OCI-LY3 (cell line): ENCODE results near the gene RNF227.

Experiments
- H2AFZ ChIP-seq: fragments of 200-600, 300-600 bp; shearing (Covaris generic); 2 replicates; pipeline ENCODE4 v1.6.0; 2014; ENCODE audit warnings: antibody characterized with exemption, low read depth, low read length
- H3K27ac ChIP-seq: fragments of 200-600, 300-600 bp; sonication (generic); 2 replicates; pipeline ENCODE4 v1.5.1; 2014; ENCODE audit warnings: mild to moderate bottlenecking, low read length, moderate library complexity, mixed read lengths
- H3K27me3 ChIP-seq: fragments of 200-600, 300-600 bp; sonication (generic); 2 replicates; pipeline ENCODE4 v1.6.1; 2014; ENCODE audit warnings: low read depth, low read length, mixed read lengths
- H3K36me3 ChIP-seq: fragments of 200-600, 300-600 bp; sonication (generic); replicated peaks from 2 replicates; pipeline ENCODE3; 2014; ENCODE audit warnings: low read depth, low read length, mixed read lengths
- H3K4me1 ChIP-seq: fragments of 300-600, 200-600 bp; sonication (generic); 2 replicates; pipeline ENCODE4 v1.6.1; 2014; ENCODE audit warnings: low read length, mixed read lengths
- H3K4me2 ChIP-seq: fragments of 200-600, 300-600 bp; sonication (generic); 2 replicates; pipeline ENCODE4 v1.6.1; 2014; ENCODE audit warnings: low read length, mixed read lengths
- H3K4me3 ChIP-seq: fragments of 300-600, 200-600 bp; sonication (generic); 2 replicates; pipeline ENCODE4 v1.5.1; 2014; ENCODE audit warnings: antibody characterized with exemption, mild to moderate bottlenecking, low read length, moderate library complexity
- H3K79me2 ChIP-seq: fragments of 300-600, 200-600 bp; shearing (Covaris generic); 2 replicates; pipeline ENCODE4 v1.6.1; 2014; ENCODE audit warnings: mild to moderate bottlenecking, low read length, mixed read lengths
- H3K9ac ChIP-seq: fragments of 300-600, 200-600 bp; shearing (Covaris generic); 2 replicates; pipeline ENCODE4 v1.6.0; 2014; ENCODE audit warnings: mild to moderate bottlenecking, low read length, moderate library complexity
- H3K9me3 ChIP-seq: fragments of 200-600, 300-600 bp; shearing (Covaris generic); 2 replicates; pipeline ENCODE4 v1.6.1; 2014; ENCODE audit warnings: low read length, mixed read lengths; ENCODE audit not compliant: insufficient read depth
- H4K20me1 ChIP-seq: fragments of 200-600, 300-600 bp; sonication (generic); 2 replicates; pipeline ENCODE4 v1.6.1; 2016; ENCODE audit warnings: low read length, mixed read lengths; ENCODE audit not compliant: insufficient read depth
- EZH2phosphoT487 ChIP-seq: fragments of 200-600 bp; shearing (Covaris generic); IDR thresholded peaks from 2 replicates; pipeline ENCODE4 v1.6.1; 2018; ENCODE audit warnings: antibody characterized with exemption, mixed run types, low read depth
- TF ChIP-seq, protein P1 (sequence below): fragments of 200-600, 300-600 bp; sonication (generic); IDR thresholded peaks from 2 replicates; pipeline ENCODE4 v1.5.1; 2014; ENCODE audit warnings: antibody characterized with exemption, low read length, low read depth

RNF227 gene

GRCh38 chr17:7910281-7910680, 5.8 kb downstream of the RNF227 start:
- no peak overlapping the region for H3K9ac ChIP-seq
- H3K4me3 ChIP-seq: no peak overlapping the region
- no peak overlapping the region for H2AFZ ChIP-seq
- no peaks in the 10 kb centered on the region for H4K20me1 ChIP-seq
- H3K4me1 ChIP-seq: peaks cover 7% of the 10 kb centered on the region; the same call in 1 of the 2 replicates
- H3K36me3 ChIP-seq: peaks cover 2% of the 10 kb centered on the region
- TF ChIP-seq, protein P1, sequence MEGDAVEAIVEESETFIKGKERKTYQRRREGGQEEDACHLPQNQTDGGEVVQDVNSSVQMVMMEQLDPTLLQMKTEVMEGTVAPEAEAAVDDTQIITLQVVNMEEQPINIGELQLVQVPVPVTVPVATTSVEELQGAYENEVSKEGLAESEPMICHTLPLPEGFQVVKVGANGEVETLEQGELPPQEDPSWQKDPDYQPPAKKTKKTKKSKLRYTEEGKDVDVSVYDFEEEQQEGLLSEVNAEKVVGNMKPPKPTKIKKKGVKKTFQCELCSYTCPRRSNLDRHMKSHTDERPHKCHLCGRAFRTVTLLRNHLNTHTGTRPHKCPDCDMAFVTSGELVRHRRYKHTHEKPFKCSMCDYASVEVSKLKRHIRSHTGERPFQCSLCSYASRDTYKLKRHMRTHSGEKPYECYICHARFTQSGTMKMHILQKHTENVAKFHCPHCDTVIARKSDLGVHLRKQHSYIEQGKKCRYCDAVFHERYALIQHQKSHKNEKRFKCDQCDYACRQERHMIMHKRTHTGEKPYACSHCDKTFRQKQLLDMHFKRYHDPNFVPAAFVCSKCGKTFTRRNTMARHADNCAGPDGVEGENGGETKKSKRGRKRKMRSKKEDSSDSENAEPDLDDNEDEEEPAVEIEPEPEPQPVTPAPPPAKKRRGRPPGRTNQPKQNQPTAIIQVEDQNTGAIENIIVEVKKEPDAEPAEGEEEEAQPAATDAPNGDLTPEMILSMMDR: no peak
- no peak overlapping the region for H3K27ac ChIP-seq
- H3K79me2 ChIP-seq: no peaks in the 10 kb centered on the region
- H3K9me3 ChIP-seq: no peaks in the 10 kb centered on the region
- no peaks in the 10 kb centered on the region for H3K27me3 ChIP-seq
- H3K4me2 ChIP-seq: no peak overlapping the region

DNA sequence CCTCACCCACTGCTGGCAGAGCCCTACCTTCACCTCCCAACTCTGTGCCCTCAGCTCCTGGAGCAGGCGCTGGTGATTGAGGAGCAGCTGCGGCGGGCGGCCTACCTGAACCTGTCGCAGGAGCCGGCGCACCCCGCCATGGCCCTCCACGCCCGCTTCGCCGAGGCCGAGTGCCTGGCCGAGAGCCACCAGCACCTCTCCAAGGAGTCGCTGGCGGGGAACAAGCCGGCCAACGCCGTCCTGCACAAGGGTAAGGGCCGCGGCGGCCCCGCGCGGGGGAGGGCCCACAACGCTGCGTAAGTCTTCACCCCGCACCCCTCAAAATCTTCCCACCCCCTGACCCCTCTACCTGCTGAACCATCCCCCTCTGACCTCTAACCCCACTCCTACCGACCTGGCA, 7.0 kb downstream of the RNF227 start:
- Histone ChIP-seq H3K27ac (no peak overlapping the region), H3K4me1 (no peaks in the 10 kb centered on the region; the same call in 1 of the 2 replicates), H3K4me3 (no peak overlapping the region), H3K9ac (no peak overlapping the region), H2AFZ (no peak overlapping the region), H3K79me2 (no peaks in the 10 kb centered on the region), H3K9me3 (no peaks in the 10 kb centered on the region), H3K27me3 (no peaks in the 10 kb centered on the region), H4K20me1 (no peaks in the 10 kb centered on the region), H3K36me3 (peaks cover 2% of the 10 kb centered on the region), H3K4me2 (no peak overlapping the region)
- no peak for TF ChIP-seq EZH2phosphoT487
- TF ChIP-seq, protein P1: no peak

GRCh38 chr17:7903154-7904103, 12.7 kb downstream of the RNF227 start:
- Histone ChIP-seq H3K79me2 (no peaks in the 10 kb centered on the region), H3K27ac (no peak overlapping the region), H4K20me1 (no peaks in the 10 kb centered on the region), H3K27me3 (no peaks in the 10 kb centered on the region), H3K36me3 (peaks cover 24% of the 10 kb centered on the region), H3K4me2 (no peak overlapping the region), H2AFZ (no peak overlapping the region), H3K4me1 (no peaks in the 10 kb centered on the region), H3K4me3 (no peak overlapping the region), H3K9me3 (no peaks in the 10 kb centered on the region), H3K9ac (no peak overlapping the region)
- TF ChIP-seq, protein P1: no peak
- TF ChIP-seq EZH2phosphoT487: no peak

GRCh38 chr17:7897773-7898172, 18.3 kb downstream of the RNF227 start:
- Histone ChIP-seq H3K4me1 (no peaks in the 10 kb centered on the region), H3K27ac (no peak overlapping the region), H3K36me3 (peaks cover 38% of the 10 kb centered on the region), H4K20me1 (no peaks in the 10 kb centered on the region), H3K4me3 (no peak overlapping the region), H2AFZ (no peak overlapping the region), H3K79me2 (no peaks in the 10 kb centered on the region), H3K9me3 (no peaks in the 10 kb centered on the region), H3K27me3 (no peaks in the 10 kb centered on the region), H3K9ac (no peak overlapping the region), H3K4me2 (no peak overlapping the region)
- TF ChIP-seq, protein P1: no peak
- no peak for TF ChIP-seq EZH2phosphoT487
